Body of pancreas (tissue), 4 donors: Measurements from ENCODE around the gene FPR2.

Source experiments
- CTCF ChIP-seq, 7 experiments: fragments of 450-650 bp in 4 of 7; fragments of 200-600 bp in 3 of 7; sonication (generic) in 3 of 7; IDR thresholded peaks; one replicate each; pipeline ENCODE4 v1.5.1; 2016 to 2019; ENCODE audit warnings: antibody characterized with exemption in 7 of 7
- POLR2A ChIP-seq, 3 donors: fragments of 450-650 bp; IDR thresholded peaks; one replicate each; pipeline ENCODE4 v1.6.1; 2016; ENCODE audit warnings: antibody characterized with exemption in 3 of 3, mild to moderate bottlenecking in 2 of 3

- TF ChIP-seq CTCF (IDR thresholded peaks at IDR 0.05) (no peak), POLR2A (IDR thresholded peaks at IDR 0.05) (no peak)
Observed at GRCh38 chr19:51781999-51782398, 21.0 kb downstream of the FPR2 start.
